HepG2 (cell line): Measurements from ENCODE around the gene CPLX3. TPM values are rescaled to one million over a fixed set of nuclear protein-coding genes. Genes with fewer than 3 reads are reported as not detected.

Experiments
- ATAC-seq: fragments of 200-7000 bp; cut with Tn5 transposase; 3 replicates; pipeline ENCODE4 v1.9.1; 2020; ENCODE audit warnings: mild to moderate bottlenecking, moderate library complexity
- BruUV-seq: library from RNA; stranded (reverse); fragments of 400-500 nt; replicated peaks from 2 replicates; lab custom pipeline; 2021; lab: Mats Ljungman, UMichigan
- CTCF ChIA-PET: fragments of 300-600 bp; formaldehyde crosslinking; extraction: SDS; loops from one replicate; lab custom pipeline; 2021; ENCODE audit warnings: low total read pairs, inconsistent platforms, low intra/inter-chr PET ratio; lab: Yijun Ruan, JAX
- POLR2A ChIA-PET: fragments of 350-600 bp; sonication (Branson Sonifier 250); formaldehyde crosslinking; loops from one replicate; lab custom pipeline; 2020; ENCODE audit warnings: antibody characterized with exemption, inconsistent platforms; lab: Yijun Ruan, JAX
- DNase-seq: peaks from one replicate; pipeline ENCODE4 v3.0.0-alpha.2; 2015; ENCODE audit warnings: low spot score
- FAIRE-seq: peaks from 3 replicates; lab custom pipeline; 2011; peaks lifted over from hg19 to GRCh38; lab: Jason Lieb, UNC
- H2AFZ ChIP-seq: one replicate; pipeline ENCODE4 v1.6.1; 2011; ENCODE audit warnings: low read length, inconsistent platforms
- H3K27ac ChIP-seq: fragments of 300-600 bp; 3 replicates; pipeline ENCODE4 v1.8.0; 2011; ENCODE audit warnings: mixed run types, mild to moderate bottlenecking, mixed read lengths, low read length, inconsistent platforms; ENCODE audit not compliant: insufficient read depth; ENCODE audit errors: extremely low read length
- H3K27me3 ChIP-seq, 2 experiments: fragments of 200-600 bp in 1 of 2; 2 replicates in 1 of 2; 3 replicates in 1 of 2; pipeline versions ENCODE4 v1.6.0 to v1.8.0; 2011; ENCODE audit warnings: low read length in 2 of 2, mild to moderate bottlenecking in 2 of 2, moderate library complexity in 2 of 2, inconsistent platforms in 1 of 2; ENCODE audit not compliant: insufficient read depth in 2 of 2, control insufficient read depth in 1 of 2
- H3K36me3 ChIP-seq, 2 experiments: fragments of 200-600 bp in 1 of 2; replicated peaks in 1 of 2; 2 replicates in 1 of 2; 3 replicates in 1 of 2; pipeline versions ENCODE4 v1.5.1 to v1.8.0; 2011; ENCODE audit warnings: low read length in 2 of 2, inconsistent platforms in 1 of 2; ENCODE audit not compliant: insufficient read depth in 2 of 2, control insufficient read depth in 1 of 2
- H3K4me1 ChIP-seq: 2 replicates; pipeline ENCODE4 v1.5.1; 2012; ENCODE audit warnings: low read length, inconsistent platforms; ENCODE audit not compliant: insufficient read depth
- H3K4me2 ChIP-seq: 2 replicates; pipeline ENCODE4 v1.6.0; 2011; ENCODE audit warnings: low read depth, low read length, inconsistent platforms
- H3K4me3 ChIP-seq, 3 experiments: fragments of 200-600 bp in 1 of 3; sonication (generic), shearing (Covaris generic) in 1 of 3; replicated peaks in 1 of 3; 2 replicates each; pipeline ENCODE4 v1.5.1; 2011 to 2016; ENCODE audit warnings: low read length in 3 of 3, inconsistent platforms in 2 of 3, low read depth in 2 of 3, mild to moderate bottlenecking in 2 of 3, control low read depth in 1 of 3, mixed read lengths in 1 of 3; ENCODE audit not compliant: insufficient read depth in 1 of 3
- H3K79me2 ChIP-seq: one replicate; pipeline ENCODE4 v1.6.1; 2011; ENCODE audit warnings: low read length, inconsistent platforms; ENCODE audit not compliant: insufficient read depth
- H3K9ac ChIP-seq: 2 replicates; pipeline ENCODE4 v1.6.0; 2011; ENCODE audit warnings: mild to moderate bottlenecking, low read depth, low read length, inconsistent platforms; ENCODE audit not compliant: insufficient read depth
- H3K9me3 ChIP-seq: 2 replicates; pipeline ENCODE4 v1.5.1; 2012; ENCODE audit warnings: mild to moderate bottlenecking, low read length
- H4K20me1 ChIP-seq: 2 replicates; pipeline ENCODE4 v1.6.0; 2011; ENCODE audit warnings: inconsistent platforms, mild to moderate bottlenecking, low read length, moderate library complexity; ENCODE audit not compliant: insufficient read depth
- BATF2 ChIP-seq: sonication (generic); formaldehyde crosslinking; IDR thresholded peaks from 2 replicates; pipeline ENCODE4 v1.8.0; 2022; ENCODE audit warnings: mild to moderate bottlenecking, missing genetic modification reagents, moderate library complexity
- FUBP1 ChIP-seq: sonication (generic); formaldehyde crosslinking; IDR thresholded peaks from 2 replicates; pipeline ENCODE4 v1.5.1; 2020; ENCODE audit warnings: missing genetic modification reagents, mild to moderate bottlenecking, borderline replicate concordance
- HNF4A ChIP-seq: sonication (generic); formaldehyde crosslinking; IDR thresholded peaks from 2 replicates; pipeline ENCODE4 v1.4.0; 2020; ENCODE audit warnings: missing genetic modification reagents
- IKZF1 ChIP-seq: fragments of 450-650 bp; IDR thresholded peaks from 2 replicates; pipeline ENCODE4 v1.7.1; 2016
- MLX ChIP-seq: IDR thresholded peaks from 2 replicates; pipeline ENCODE4 v1.6.1; 2016
- PHF8 ChIP-seq: sonication (generic); formaldehyde crosslinking; IDR thresholded peaks from 2 replicates; pipeline ENCODE4 v1.5.0; 2020; ENCODE audit warnings: missing genetic modification reagents
- TAF1 ChIP-seq: sonication (generic); formaldehyde crosslinking; IDR thresholded peaks from 2 replicates; pipeline ENCODE4 v1.4.0; 2020; ENCODE audit warnings: missing genetic modification reagents
- ZNF687 ChIP-seq: sonication (generic); formaldehyde crosslinking; IDR thresholded peaks from 2 replicates; pipeline ENCODE4 v1.5.1; 2020; ENCODE audit warnings: mild to moderate bottlenecking, missing genetic modification reagents, moderate library complexity
- WGBS: methylation state at CpG from one replicate; pipeline ENCODE4 v1.1.6; 2017; ENCODE audit warnings: low lambda C conversion rate; 5-methylcytosine and 5-hydroxymethylcytosine counted together
- in situ Hi-C: cut with HindIII; loops from 2 replicates; pipeline ENCODE4 v1.10.0; 2017; ENCODE audit warnings: low pct_unique_long_range_greater_than_20kb; ENCODE audit not compliant: extremely low pct_ligation_motif_present
- intact Hi-C: fragments of 100-400 bp; cut with micrococcal nuclease; formaldehyde crosslinking; loops from one replicate; pipeline ENCODE4 v1.10.0; 2022; ENCODE audit not compliant: unreplicated experiment
- polyA plus RNA-seq, 8 experiments: library from polyadenylated mRNA; depleted of rRNA in 3 of 8; stranded (reverse) in 7 of 8; unstranded in 1 of 8; fragments of >200 nt; fragmentation: Illumina TruSeq in 4 of 8; extraction: Trizol in 4 of 8; gene quantifications; 2 replicates each; pipeline versions ENCODE4 v1.2.1 to v1.2.3, GENCODE V29; 2011 to 2016; ENCODE audit warnings: low read depth in 4 of 8, missing spikeins in 1 of 8, mixed read lengths in 1 of 8; ENCODE audit not compliant: insufficient read depth in 1 of 8
- total RNA-seq, 5 experiments: library from RNA; depleted of rRNA; stranded (reverse); fragments of >200 nt; fragmentation: Illumina TruSeq; extraction: Trizol; gene quantifications; 2 replicates each; pipeline ENCODE4 v1.2.3, GENCODE V29; 2016; ENCODE audit warnings: low read depth in 1 of 5

Gene CPLX3
- total and polyA plus RNA-seq, 2 of the 13 experiments (the other 11 are each of a cell fraction or from before 2014, with no cell fraction given), result not detected

GRCh38 chr15:74831813-74832495, 5.5 kb downstream of the CPLX3 start:
- in situ Hi-C loops (no loop called here), intact Hi-C loops (no loop called here)
- Histone ChIP-seq H3K9ac (no peak overlapping the region), H3K4me1 (peaks cover 30% of the 10 kb centered on the region), H3K27me3 (peaks cover 3 to 35% of the 10 kb centered on the region in 2 experiments; a peak in 3 of 5 replicates), H3K9me3 (no peaks in the 10 kb centered on the region), H3K27ac (no peak overlapping the region), H3K36me3 (no peaks in the 10 kb centered on the region), H3K79me2 (no peaks in the 10 kb centered on the region), H4K20me1 (no peaks in the 10 kb centered on the region), H3K4me2 (peak overlapping the region; percentile 34; the same call in 1 of the 2 replicates), H3K4me3 (no peak overlapping the region; a peak in 1 of 6 replicates), H2AFZ (no peak overlapping the region)
- no peak for FAIRE-seq
- WGBS, result 22% methylated on average over 12 of the region's 15 CpGs
- CTCF ChIA-PET, result no interaction called here
- DNase-seq, result no peak
- no TSS peak for BruUV-seq
- ATAC-seq, result peak; percentile 13; the same call in 2 of the 3 replicates
- TF ChIP-seq FUBP1 (CRISPR knock-in tag), result no peak
- TF ChIP-seq IKZF1, result no peak
- TF ChIP-seq ZNF687, result 0 out of 2 replicates have a peak, but pooled peaks have one; percentile 16
- no peak for TF ChIP-seq PHF8 (CRISPR knock-in tag)
- no peak for TF ChIP-seq BATF2 (CRISPR knock-in tag)
- TF ChIP-seq MLX (CRISPR knock-in tag), result no peak
- peak; percentile 11; the same call in 1 of the 2 replicates for TF ChIP-seq HNF4A (CRISPR knock-in tag)
- TF ChIP-seq TAF1 (CRISPR knock-in tag), result no peak
- POLR2A ChIA-PET, result no interaction called here
